SK-N-SH treated with all-trans-retinoic acid at 6 μM for 48 hours (cell line): ENCODE data around the gene SUCO.
"Not testable (repeated sequence)": the region's sequence is repeated elsewhere in the genome, so short reads cannot be mapped to it uniquely, and the experiment has no call there.

ENCODE experiments used
- ATAC-seq: fragments of 200-7000 bp; cut with Tn5 transposase; 3 replicates; pipeline ENCODE4 v1.9.1; 2020; ENCODE audit warnings: mild to moderate bottlenecking, moderate library complexity
- BACH2 ChIP-seq: fragments of 250-450 bp; sonication (Bioruptor Pico); IDR thresholded peaks from 2 replicates; pipeline ENCODE4 v1.9.0; 2021; ENCODE audit warnings: mild to moderate bottlenecking, borderline replicate concordance
- CREB5 ChIP-seq: fragments of 250-450 bp; sonication (Bioruptor Pico); IDR thresholded peaks from 2 replicates; pipeline ENCODE4 v1.5.1; 2020; ENCODE audit warnings: low read depth, mild to moderate bottlenecking, moderate library complexity
- CSRNP3 ChIP-seq: fragments of 250-450 bp; sonication (Bioruptor Pico); IDR thresholded peaks from 2 replicates; pipeline ENCODE4 v1.5.1; 2021; ENCODE audit warnings: mild to moderate bottlenecking, moderate library complexity
- ESRRG ChIP-seq: fragments of 250-450 bp; sonication (Bioruptor Pico); IDR thresholded peaks from 2 replicates; pipeline ENCODE4 v1.6.1; 2021; ENCODE audit warnings: mild to moderate bottlenecking
- GLIS3 ChIP-seq: fragments of 250-450 bp; sonication (Bioruptor Pico); IDR thresholded peaks from 2 replicates; pipeline ENCODE4 v1.5.0; 2020; ENCODE audit warnings: mild to moderate bottlenecking, moderate library complexity
- ISL1 ChIP-seq: fragments of 250-450 bp; sonication (Bioruptor Pico); IDR thresholded peaks from 2 replicates; pipeline ENCODE4 v2.1.2; 2022; ENCODE audit warnings: mild to moderate bottlenecking, moderate library complexity
- OSR1 ChIP-seq: fragments of 250-450 bp; sonication (Bioruptor Pico); IDR thresholded peaks from 2 replicates; pipeline ENCODE4 v1.8.0; 2022; ENCODE audit warnings: moderate library complexity, mild to moderate bottlenecking, inconsistent platforms
- PATZ1 ChIP-seq: fragments of 250-450 bp; sonication (Bioruptor Pico); IDR thresholded peaks from 2 replicates; pipeline ENCODE4 v1.8.0; 2020; ENCODE audit warnings: mild to moderate bottlenecking, moderate library complexity, borderline replicate concordance
- POU6F1 ChIP-seq: fragments of 250-450 bp; sonication (Bioruptor Pico); IDR thresholded peaks from 2 replicates; pipeline ENCODE4 v1.8.0; 2021; ENCODE audit warnings: low read depth, mild to moderate bottlenecking, moderate library complexity, borderline replicate concordance
- RARB ChIP-seq: fragments of 250-450 bp; sonication (Bioruptor Pico); IDR thresholded peaks from 2 replicates; pipeline ENCODE4 v1.8.0; 2021; ENCODE audit warnings: mild to moderate bottlenecking, moderate library complexity
- SNAI2 ChIP-seq: fragments of 250-450 bp; sonication (Bioruptor Pico); IDR thresholded peaks from 2 replicates; pipeline ENCODE4 v1.5.0; 2020; ENCODE audit warnings: mild to moderate bottlenecking, moderate library complexity
- TCF4 ChIP-seq: fragments of 250-450 bp; sonication (Bioruptor Pico); IDR thresholded peaks from 2 replicates; pipeline ENCODE4 v1.8.0; 2021; ENCODE audit warnings: mild to moderate bottlenecking, moderate library complexity, borderline replicate concordance
- TOX ChIP-seq: fragments of 250-450 bp; sonication (Bioruptor Pico); IDR thresholded peaks from 2 replicates; pipeline ENCODE4 v1.8.0; 2021; ENCODE audit warnings: mild to moderate bottlenecking, moderate library complexity, borderline replicate concordance
- TSHZ2 ChIP-seq: fragments of 250-450 bp; sonication (Bioruptor Pico); IDR thresholded peaks from 2 replicates; pipeline ENCODE4 v1.5.0; 2020; ENCODE audit warnings: mild to moderate bottlenecking, moderate library complexity
- ZC3H10 ChIP-seq: fragments of 250-450 bp; sonication (Bioruptor Pico); IDR thresholded peaks from 2 replicates; pipeline ENCODE4 v1.5.1; 2021; ENCODE audit warnings: mild to moderate bottlenecking, moderate library complexity
- ZFP3 ChIP-seq: fragments of 250-450 bp; sonication (Bioruptor Pico); IDR thresholded peaks from 2 replicates; pipeline ENCODE4 v1.5.0; 2020; ENCODE audit warnings: mild to moderate bottlenecking, moderate library complexity
- ZFP30 ChIP-seq: fragments of 450-650 bp; formaldehyde crosslinking; IDR thresholded peaks from 2 replicates; pipeline ENCODE4 v1.5.0; 2022; ENCODE audit warnings: mild to moderate bottlenecking, moderate library complexity
- ZNF70 ChIP-seq: fragments of 450-650 bp; formaldehyde crosslinking; IDR thresholded peaks from 2 replicates; pipeline ENCODE4 v1.5.0; 2020; ENCODE audit warnings: mild to moderate bottlenecking, moderate library complexity
- ZNF8 ChIP-seq: fragments of 450-650 bp; formaldehyde crosslinking; IDR thresholded peaks from 2 replicates; pipeline ENCODE4 v1.5.0; 2020; ENCODE audit warnings: mild to moderate bottlenecking, moderate library complexity

Gene SUCO

GRCh38 chr1:172589553-172589952 lies 56.6 kb downstream of the SUCO start:
- no peak for ATAC-seq

GRCh38 chr1:172591429-172591828 lies 58.5 kb downstream of the SUCO start:
- ATAC-seq: not testable (repeated sequence)

More at GRCh38 chr1:172589553-172589952, 56.6 kb downstream of the SUCO start:
- no peak for TF ChIP-seq TSHZ2
- no peak for TF ChIP-seq OSR1
- no peak for TF ChIP-seq ZFP30 (CRISPR knock-in tag)
- no peak for TF ChIP-seq SNAI2 (CRISPR knock-in tag)
- TF ChIP-seq RARB (CRISPR knock-in tag): no peak
- TF ChIP-seq ZC3H10 (CRISPR knock-in tag): no peak
- no peak for TF ChIP-seq BACH2 (CRISPR knock-in tag)
- no peak for TF ChIP-seq ZFP3 (CRISPR knock-in tag)
- no peak for TF ChIP-seq TCF4
- TF ChIP-seq CREB5 (CRISPR knock-in tag): no peak
- no peak for TF ChIP-seq TOX (CRISPR knock-in tag)
- TF ChIP-seq PATZ1 (CRISPR knock-in tag): no peak
- no peak for TF ChIP-seq ZNF8 (CRISPR knock-in tag)
- TF ChIP-seq ESRRG (CRISPR knock-in tag): no peak
- TF ChIP-seq ISL1: no peak
- TF ChIP-seq POU6F1 (CRISPR knock-in tag): no peak
- TF ChIP-seq ZNF70 (CRISPR knock-in tag): no peak
- TF ChIP-seq GLIS3 (CRISPR knock-in tag): no peak
- TF ChIP-seq CSRNP3 (CRISPR knock-in tag): no peak

- ATAC-seq: not testable (repeated sequence)
Measured at GRCh38 chr1:172595066-172595465, 62.1 kb downstream of the SUCO start.

- ATAC-seq: not testable (repeated sequence)
Measured at GRCh38 chr1:172596782-172597181, 63.8 kb downstream of the SUCO start.

- no peak for ATAC-seq
- TF ChIP-seq PATZ1 (CRISPR knock-in tag): no peak
- no peak for TF ChIP-seq SNAI2 (CRISPR knock-in tag)
- no peak for TF ChIP-seq ZC3H10 (CRISPR knock-in tag)
- no peak for TF ChIP-seq OSR1
- TF ChIP-seq, all 23 proteins: peak for 0
Measured at GRCh38 chr1:172599912-172600311, 67.0 kb downstream of the SUCO start.
